OCI-LY7 (cell line): ENCODE data around the gene PSMG2.

ENCODE experiments used
- EZH2phosphoT487 ChIP-seq: fragments of 200-600 bp; sonication (generic); IDR thresholded peaks from 2 replicates; pipeline ENCODE4 v1.6.1; 2018; ENCODE audit warnings: low read depth, borderline replicate concordance, mild to moderate bottlenecking, mixed run types, antibody characterized with exemption, low read length, moderate library complexity, mixed read lengths
- TF ChIP-seq, protein P1 (sequence below): fragments of 200-600 bp; sonication (generic); conservative IDR thresholded peaks from 2 replicates; pipeline ENCODE4 v1.5.1; 2014; ENCODE audit warnings: mild to moderate bottlenecking, antibody characterized with exemption, low read length, moderate library complexity, mixed read lengths

DNA sequence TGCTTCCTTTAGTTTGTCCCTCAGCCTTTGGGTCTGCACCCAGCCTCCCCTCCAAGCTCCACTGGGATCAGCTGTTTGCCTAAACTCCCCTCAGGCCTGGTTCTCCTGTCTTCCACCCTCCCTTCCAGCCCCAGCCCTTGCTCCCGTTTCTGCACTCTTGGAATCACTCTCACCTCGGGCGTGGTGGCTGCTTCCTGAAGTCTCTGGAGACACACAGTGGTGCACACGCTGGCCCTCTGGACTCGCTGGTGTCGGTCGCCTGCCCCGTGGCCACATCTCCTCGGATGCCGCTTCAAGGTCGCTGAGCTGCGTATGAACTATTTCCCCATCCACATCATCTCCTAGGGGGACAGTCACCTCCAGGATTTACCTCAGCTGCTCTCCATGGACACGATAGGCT, 46.3 kb downstream of the PSMG2 start:
- no peak for TF ChIP-seq EZH2phosphoT487
- TF ChIP-seq, protein P1, sequence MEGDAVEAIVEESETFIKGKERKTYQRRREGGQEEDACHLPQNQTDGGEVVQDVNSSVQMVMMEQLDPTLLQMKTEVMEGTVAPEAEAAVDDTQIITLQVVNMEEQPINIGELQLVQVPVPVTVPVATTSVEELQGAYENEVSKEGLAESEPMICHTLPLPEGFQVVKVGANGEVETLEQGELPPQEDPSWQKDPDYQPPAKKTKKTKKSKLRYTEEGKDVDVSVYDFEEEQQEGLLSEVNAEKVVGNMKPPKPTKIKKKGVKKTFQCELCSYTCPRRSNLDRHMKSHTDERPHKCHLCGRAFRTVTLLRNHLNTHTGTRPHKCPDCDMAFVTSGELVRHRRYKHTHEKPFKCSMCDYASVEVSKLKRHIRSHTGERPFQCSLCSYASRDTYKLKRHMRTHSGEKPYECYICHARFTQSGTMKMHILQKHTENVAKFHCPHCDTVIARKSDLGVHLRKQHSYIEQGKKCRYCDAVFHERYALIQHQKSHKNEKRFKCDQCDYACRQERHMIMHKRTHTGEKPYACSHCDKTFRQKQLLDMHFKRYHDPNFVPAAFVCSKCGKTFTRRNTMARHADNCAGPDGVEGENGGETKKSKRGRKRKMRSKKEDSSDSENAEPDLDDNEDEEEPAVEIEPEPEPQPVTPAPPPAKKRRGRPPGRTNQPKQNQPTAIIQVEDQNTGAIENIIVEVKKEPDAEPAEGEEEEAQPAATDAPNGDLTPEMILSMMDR, result no peak
